DMS53 (cell line): ENCODE measurements around the gene TRAPPC10.

Experiments used
- DNase-seq: peaks from one replicate; lab custom pipeline; 2025; lab: John Stamatoyannopoulos, UW

TRAPPC10 gene

GRCh38 chr21:44067011-44067839, 55.1 kb downstream of the TRAPPC10 start:
- no peak for DNase-seq

GRCh38 chr21:44070391-44070790, 58.3 kb downstream of the TRAPPC10 start:
- no peak for DNase-seq

GRCh38 chr21:44071359-44072104, 59.4 kb downstream of the TRAPPC10 start:
- DNase-seq: no peak

- DNase-seq: no peak
Measured at GRCh38 chr21:44072111-44072510, 60.0 kb downstream of the TRAPPC10 start.

GRCh38 chr21:44074315-44074958, 62.3 kb downstream of the TRAPPC10 start:
- no peak for DNase-seq

- no peak for DNase-seq
Measured at GRCh38 chr21:44076316-44076715, 64.2 kb downstream of the TRAPPC10 start.

GRCh38 chr21:44078411-44078981, 66.4 kb downstream of the TRAPPC10 start:
- DNase-seq: no peak

GRCh38 chr21:44079446-44079845, 67.3 kb downstream of the TRAPPC10 start:
- no peak for DNase-seq

- no peak for DNase-seq
Measured at GRCh38 chr21:44079846-44080245, 67.7 kb downstream of the TRAPPC10 start.

- DNase-seq: no peak
Measured at GRCh38 chr21:44082648-44083440, 70.7 kb downstream of the TRAPPC10 start.

- no peak for DNase-seq
Measured at GRCh38 chr21:44083631-44084291, 71.7 kb downstream of the TRAPPC10 start.

- DNase-seq: no peak
Measured at GRCh38 chr21:44084496-44085241, 72.6 kb downstream of the TRAPPC10 start.

- DNase-seq: no peak
Measured at GRCh38 chr21:44085491-44086321, 73.6 kb downstream of the TRAPPC10 start.

- DNase-seq: no peak
Measured at GRCh38 chr21:44086636-44087425, 74.7 kb downstream of the TRAPPC10 start.

- no peak for DNase-seq
Measured at GRCh38 chr21:44087426-44088400, 75.6 kb downstream of the TRAPPC10 start.

GRCh38 chr21:44088401-44088780, 76.3 kb downstream of the TRAPPC10 start:
- no peak for DNase-seq
